ENCODE data around the gene SERPINB11.

GRCh38 chr18:63684718-63685117 lies 18.0 kb upstream of the SERPINB11 start:
- TF ChIP-seq POLR2AphosphoS5 (IDR thresholded peaks at IDR 0.05), result no peak
- no peak for TF ChIP-seq CTCF (IDR thresholded peaks at IDR 0.05)
